SK-N-SH treated with all-trans-retinoic acid at 6 μM for 48 hours (cell line): Measurements from ENCODE around the gene RBM33.

Experiments
- ATAC-seq: fragments of 200-7000 bp; cut with Tn5 transposase; 3 replicates; pipeline ENCODE4 v1.9.1; 2020; ENCODE audit warnings: mild to moderate bottlenecking, moderate library complexity
- ARNTL ChIP-seq: fragments of 450-650 bp; formaldehyde crosslinking; IDR thresholded peaks from 2 replicates; pipeline ENCODE4 v1.5.0; 2020; ENCODE audit warnings: low read depth, mild to moderate bottlenecking, moderate library complexity, borderline replicate concordance
- BACH2 ChIP-seq: fragments of 250-450 bp; sonication (Bioruptor Pico); IDR thresholded peaks from 2 replicates; pipeline ENCODE4 v1.9.0; 2021; ENCODE audit warnings: mild to moderate bottlenecking, borderline replicate concordance
- CSDC2 ChIP-seq: fragments of 250-450 bp; sonication (Bioruptor Pico); IDR thresholded peaks from 2 replicates; pipeline ENCODE4 v1.5.0; 2020; ENCODE audit warnings: mild to moderate bottlenecking, moderate library complexity
- ESRRG ChIP-seq: fragments of 250-450 bp; sonication (Bioruptor Pico); IDR thresholded peaks from 2 replicates; pipeline ENCODE4 v1.6.1; 2021; ENCODE audit warnings: mild to moderate bottlenecking
- GLIS3 ChIP-seq: fragments of 250-450 bp; sonication (Bioruptor Pico); IDR thresholded peaks from 2 replicates; pipeline ENCODE4 v1.5.0; 2020; ENCODE audit warnings: mild to moderate bottlenecking, moderate library complexity
- ISL1 ChIP-seq: fragments of 250-450 bp; sonication (Bioruptor Pico); IDR thresholded peaks from 2 replicates; pipeline ENCODE4 v2.1.2; 2022; ENCODE audit warnings: mild to moderate bottlenecking, moderate library complexity
- OSR1 ChIP-seq: fragments of 250-450 bp; sonication (Bioruptor Pico); IDR thresholded peaks from 2 replicates; pipeline ENCODE4 v1.8.0; 2022; ENCODE audit warnings: moderate library complexity, mild to moderate bottlenecking, inconsistent platforms
- PPARA ChIP-seq: fragments of 250-450 bp; sonication (Bioruptor Pico); IDR thresholded peaks from 2 replicates; pipeline ENCODE4 v1.5.0; 2020; ENCODE audit warnings: mild to moderate bottlenecking, borderline replicate concordance
- RARB ChIP-seq: fragments of 250-450 bp; sonication (Bioruptor Pico); IDR thresholded peaks from 2 replicates; pipeline ENCODE4 v1.8.0; 2021; ENCODE audit warnings: mild to moderate bottlenecking, moderate library complexity
- SNAI2 ChIP-seq: fragments of 250-450 bp; sonication (Bioruptor Pico); IDR thresholded peaks from 2 replicates; pipeline ENCODE4 v1.5.0; 2020; ENCODE audit warnings: mild to moderate bottlenecking, moderate library complexity
- TOX ChIP-seq: fragments of 250-450 bp; sonication (Bioruptor Pico); IDR thresholded peaks from 2 replicates; pipeline ENCODE4 v1.8.0; 2021; ENCODE audit warnings: mild to moderate bottlenecking, moderate library complexity, borderline replicate concordance
- ZC3H10 ChIP-seq: fragments of 250-450 bp; sonication (Bioruptor Pico); IDR thresholded peaks from 2 replicates; pipeline ENCODE4 v1.5.1; 2021; ENCODE audit warnings: mild to moderate bottlenecking, moderate library complexity
- ZFP3 ChIP-seq: fragments of 250-450 bp; sonication (Bioruptor Pico); IDR thresholded peaks from 2 replicates; pipeline ENCODE4 v1.5.0; 2020; ENCODE audit warnings: mild to moderate bottlenecking, moderate library complexity
- ZFP30 ChIP-seq: fragments of 450-650 bp; formaldehyde crosslinking; IDR thresholded peaks from 2 replicates; pipeline ENCODE4 v1.5.0; 2022; ENCODE audit warnings: mild to moderate bottlenecking, moderate library complexity
- ZNF565 ChIP-seq: fragments of 450-650 bp; formaldehyde crosslinking; conservative IDR thresholded peaks from 2 replicates; pipeline ENCODE4 v1.5.0; 2020; ENCODE audit warnings: low read depth, mild to moderate bottlenecking, moderate library complexity
- ZNF70 ChIP-seq: fragments of 450-650 bp; formaldehyde crosslinking; IDR thresholded peaks from 2 replicates; pipeline ENCODE4 v1.5.0; 2020; ENCODE audit warnings: mild to moderate bottlenecking, moderate library complexity
- ZNF8 ChIP-seq: fragments of 450-650 bp; formaldehyde crosslinking; IDR thresholded peaks from 2 replicates; pipeline ENCODE4 v1.5.0; 2020; ENCODE audit warnings: mild to moderate bottlenecking, moderate library complexity
- TF ChIP-seq, protein P1 (sequence below): fragments of 250-450 bp; sonication (Bioruptor Pico); IDR thresholded peaks from 2 replicates; pipeline ENCODE4 v1.8.0; 2020; ENCODE audit warnings: mild to moderate bottlenecking, moderate library complexity, borderline replicate concordance
- TF ChIP-seq, protein P2 (sequence below): fragments of 250-450 bp; sonication (Bioruptor Pico); IDR thresholded peaks from 2 replicates; pipeline ENCODE4 v1.5.0; 2020; ENCODE audit warnings: mild to moderate bottlenecking, moderate library complexity
- TF ChIP-seq, protein P3 (sequence below): fragments of 250-450 bp; sonication (Bioruptor Pico); IDR thresholded peaks from 2 replicates; pipeline ENCODE4 v1.5.1; 2021; ENCODE audit warnings: mild to moderate bottlenecking, moderate library complexity
- TF ChIP-seq, protein P4 (sequence below): fragments of 250-450 bp; sonication (Bioruptor Pico); IDR thresholded peaks from 2 replicates; pipeline ENCODE4 v1.8.0; 2021; ENCODE audit warnings: low read depth, mild to moderate bottlenecking, moderate library complexity, borderline replicate concordance
- TF ChIP-seq, protein P5 (sequence below): fragments of 250-450 bp; sonication (Bioruptor Pico); IDR thresholded peaks from 2 replicates; pipeline ENCODE4 v1.5.1; 2020; ENCODE audit warnings: low read depth, mild to moderate bottlenecking, moderate library complexity

RBM33 gene

DNA sequence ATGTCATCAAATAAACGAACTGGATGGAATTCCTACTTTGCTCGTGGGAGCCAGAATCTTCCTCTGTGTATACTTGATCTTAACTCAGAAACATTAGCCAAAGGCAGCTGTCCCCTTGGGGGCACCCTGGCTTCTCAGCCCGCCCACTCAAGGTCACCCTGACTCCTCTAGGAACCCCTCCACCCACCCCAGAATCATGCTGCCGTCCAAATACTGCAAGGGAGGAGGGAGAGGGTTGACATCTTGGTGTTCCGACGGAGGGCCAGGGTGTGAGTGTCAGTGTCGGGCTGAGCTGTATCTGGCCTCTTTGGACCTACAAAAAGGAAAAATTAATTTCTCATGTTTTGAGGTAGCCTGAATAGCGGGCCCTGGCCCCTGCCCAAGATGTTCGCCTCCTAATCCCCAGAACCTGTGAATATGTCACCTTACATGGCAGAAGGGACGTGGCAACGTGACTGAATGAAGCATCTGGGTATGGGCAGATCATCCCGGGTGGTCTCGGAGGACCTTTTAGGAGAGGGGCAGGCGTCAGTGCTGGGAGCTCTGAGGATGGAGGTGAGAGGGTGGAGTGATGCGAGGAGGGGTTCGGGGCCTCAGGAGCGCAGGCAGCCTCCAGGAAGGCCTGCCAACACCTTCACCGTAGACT, 40.5 kb upstream of the RBM33 start:
- TF ChIP-seq ISL1 (CRISPR knock-in tag): no peak
- TF ChIP-seq CSDC2: no peak
- TF ChIP-seq ZFP30 (CRISPR knock-in tag): no peak
- TF ChIP-seq, protein P1, sequence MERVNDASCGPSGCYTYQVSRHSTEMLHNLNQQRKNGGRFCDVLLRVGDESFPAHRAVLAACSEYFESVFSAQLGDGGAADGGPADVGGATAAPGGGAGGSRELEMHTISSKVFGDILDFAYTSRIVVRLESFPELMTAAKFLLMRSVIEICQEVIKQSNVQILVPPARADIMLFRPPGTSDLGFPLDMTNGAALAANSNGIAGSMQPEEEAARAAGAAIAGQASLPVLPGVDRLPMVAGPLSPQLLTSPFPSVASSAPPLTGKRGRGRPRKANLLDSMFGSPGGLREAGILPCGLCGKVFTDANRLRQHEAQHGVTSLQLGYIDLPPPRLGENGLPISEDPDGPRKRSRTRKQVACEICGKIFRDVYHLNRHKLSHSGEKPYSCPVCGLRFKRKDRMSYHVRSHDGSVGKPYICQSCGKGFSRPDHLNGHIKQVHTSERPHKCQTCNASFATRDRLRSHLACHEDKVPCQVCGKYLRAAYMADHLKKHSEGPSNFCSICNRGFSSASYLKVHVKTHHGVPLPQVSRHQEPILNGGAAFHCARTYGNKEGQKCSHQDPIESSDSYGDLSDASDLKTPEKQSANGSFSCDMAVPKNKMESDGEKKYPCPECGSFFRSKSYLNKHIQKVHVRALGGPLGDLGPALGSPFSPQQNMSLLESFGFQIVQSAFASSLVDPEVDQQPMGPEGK (CRISPR knock-in tag): no peak
- TF ChIP-seq GLIS3 (CRISPR knock-in tag): no peak
- no peak for TF ChIP-seq TOX (CRISPR knock-in tag)
- no peak for TF ChIP-seq ZNF70 (CRISPR knock-in tag)
- no peak for TF ChIP-seq OSR1 (CRISPR knock-in tag)
- TF ChIP-seq, protein P2, sequence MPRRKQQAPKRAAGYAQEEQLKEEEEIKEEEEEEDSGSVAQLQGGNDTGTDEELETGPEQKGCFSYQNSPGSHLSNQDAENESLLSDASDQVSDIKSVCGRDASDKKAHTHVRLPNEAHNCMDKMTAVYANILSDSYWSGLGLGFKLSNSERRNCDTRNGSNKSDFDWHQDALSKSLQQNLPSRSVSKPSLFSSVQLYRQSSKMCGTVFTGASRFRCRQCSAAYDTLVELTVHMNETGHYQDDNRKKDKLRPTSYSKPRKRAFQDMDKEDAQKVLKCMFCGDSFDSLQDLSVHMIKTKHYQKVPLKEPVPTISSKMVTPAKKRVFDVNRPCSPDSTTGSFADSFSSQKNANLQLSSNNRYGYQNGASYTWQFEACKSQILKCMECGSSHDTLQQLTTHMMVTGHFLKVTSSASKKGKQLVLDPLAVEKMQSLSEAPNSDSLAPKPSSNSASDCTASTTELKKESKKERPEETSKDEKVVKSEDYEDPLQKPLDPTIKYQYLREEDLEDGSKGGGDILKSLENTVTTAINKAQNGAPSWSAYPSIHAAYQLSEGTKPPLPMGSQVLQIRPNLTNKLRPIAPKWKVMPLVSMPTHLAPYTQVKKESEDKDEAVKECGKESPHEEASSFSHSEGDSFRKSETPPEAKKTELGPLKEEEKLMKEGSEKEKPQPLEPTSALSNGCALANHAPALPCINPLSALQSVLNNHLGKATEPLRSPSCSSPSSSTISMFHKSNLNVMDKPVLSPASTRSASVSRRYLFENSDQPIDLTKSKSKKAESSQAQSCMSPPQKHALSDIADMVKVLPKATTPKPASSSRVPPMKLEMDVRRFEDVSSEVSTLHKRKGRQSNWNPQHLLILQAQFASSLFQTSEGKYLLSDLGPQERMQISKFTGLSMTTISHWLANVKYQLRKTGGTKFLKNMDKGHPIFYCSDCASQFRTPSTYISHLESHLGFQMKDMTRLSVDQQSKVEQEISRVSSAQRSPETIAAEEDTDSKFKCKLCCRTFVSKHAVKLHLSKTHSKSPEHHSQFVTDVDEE: no peak
- no peak for TF ChIP-seq PPARA (CRISPR knock-in tag)
- no peak for TF ChIP-seq RARB (CRISPR knock-in tag)
- TF ChIP-seq BACH2 (CRISPR knock-in tag): no peak
- no peak for TF ChIP-seq SNAI2
- TF ChIP-seq, protein P3, sequence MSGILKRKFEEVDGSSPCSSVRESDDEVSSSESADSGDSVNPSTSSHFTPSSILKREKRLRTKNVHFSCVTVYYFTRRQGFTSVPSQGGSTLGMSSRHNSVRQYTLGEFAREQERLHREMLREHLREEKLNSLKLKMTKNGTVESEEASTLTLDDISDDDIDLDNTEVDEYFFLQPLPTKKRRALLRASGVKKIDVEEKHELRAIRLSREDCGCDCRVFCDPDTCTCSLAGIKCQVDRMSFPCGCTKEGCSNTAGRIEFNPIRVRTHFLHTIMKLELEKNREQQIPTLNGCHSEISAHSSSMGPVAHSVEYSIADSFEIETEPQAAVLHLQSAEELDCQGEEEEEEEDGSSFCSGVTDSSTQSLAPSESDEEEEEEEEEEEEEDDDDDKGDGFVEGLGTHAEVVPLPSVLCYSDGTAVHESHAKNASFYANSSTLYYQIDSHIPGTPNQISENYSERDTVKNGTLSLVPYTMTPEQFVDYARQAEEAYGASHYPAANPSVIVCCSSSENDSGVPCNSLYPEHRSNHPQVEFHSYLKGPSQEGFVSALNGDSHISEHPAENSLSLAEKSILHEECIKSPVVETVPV (CRISPR knock-in tag): no peak
- TF ChIP-seq ESRRG (CRISPR knock-in tag): no peak
- TF ChIP-seq, protein P4, sequence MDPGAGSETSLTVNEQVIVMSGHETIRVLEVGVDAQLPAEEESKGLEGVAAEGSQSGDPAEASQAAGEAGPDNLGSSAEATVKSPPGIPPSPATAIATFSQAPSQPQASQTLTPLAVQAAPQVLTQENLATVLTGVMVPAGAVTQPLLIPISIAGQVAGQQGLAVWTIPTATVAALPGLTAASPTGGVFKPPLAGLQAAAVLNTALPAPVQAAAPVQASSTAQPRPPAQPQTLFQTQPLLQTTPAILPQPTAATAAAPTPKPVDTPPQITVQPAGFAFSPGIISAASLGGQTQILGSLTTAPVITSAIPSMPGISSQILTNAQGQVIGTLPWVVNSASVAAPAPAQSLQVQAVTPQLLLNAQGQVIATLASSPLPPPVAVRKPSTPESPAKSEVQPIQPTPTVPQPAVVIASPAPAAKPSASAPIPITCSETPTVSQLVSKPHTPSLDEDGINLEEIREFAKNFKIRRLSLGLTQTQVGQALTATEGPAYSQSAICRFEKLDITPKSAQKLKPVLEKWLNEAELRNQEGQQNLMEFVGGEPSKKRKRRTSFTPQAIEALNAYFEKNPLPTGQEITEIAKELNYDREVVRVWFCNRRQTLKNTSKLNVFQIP: no peak
- no peak for TF ChIP-seq ZNF565 (CRISPR knock-in tag)
- no peak for TF ChIP-seq ARNTL (CRISPR knock-in tag)
- TF ChIP-seq, all 23 proteins: peak for 0
- ATAC-seq: no peak

DNA sequence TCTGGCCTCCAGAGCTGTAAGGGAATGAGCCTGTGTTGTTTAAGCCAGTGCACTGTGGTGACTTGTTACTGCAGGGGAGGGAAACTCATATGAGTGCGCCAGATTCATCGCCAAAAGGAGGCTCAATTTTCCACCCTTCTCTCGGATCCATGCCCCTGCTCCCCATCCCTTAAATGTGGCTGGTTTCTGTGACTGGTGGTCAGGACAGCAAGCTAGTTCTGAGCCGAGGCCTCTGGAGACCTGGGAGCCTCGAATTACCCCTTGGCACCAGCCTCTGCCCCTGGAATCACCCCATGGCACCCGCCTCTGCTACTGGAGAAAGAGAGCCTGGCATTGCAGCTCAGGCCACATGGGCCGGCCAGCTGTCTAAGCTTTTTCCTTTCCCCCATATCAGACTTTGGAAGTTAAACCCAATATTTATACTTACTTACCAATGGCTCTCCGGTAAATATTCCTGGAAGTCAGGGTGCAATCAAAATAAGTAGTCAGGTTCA, 39.9 kb upstream of the RBM33 start:
- TF ChIP-seq ZC3H10 (CRISPR knock-in tag) (no peak), GLIS3 (CRISPR knock-in tag) (no peak), RARB (CRISPR knock-in tag) (no peak), SNAI2 (no peak), BACH2 (CRISPR knock-in tag) (no peak), CSDC2 (no peak), TOX (CRISPR knock-in tag) (no peak), ZFP30 (CRISPR knock-in tag) (no peak), ZFP3 (CRISPR knock-in tag) (no peak), ZNF8 (CRISPR knock-in tag) (no peak), ARNTL (CRISPR knock-in tag) (no peak), ZNF565 (CRISPR knock-in tag) (no peak), OSR1 (CRISPR knock-in tag) (no peak)
- TF ChIP-seq, protein P5, sequence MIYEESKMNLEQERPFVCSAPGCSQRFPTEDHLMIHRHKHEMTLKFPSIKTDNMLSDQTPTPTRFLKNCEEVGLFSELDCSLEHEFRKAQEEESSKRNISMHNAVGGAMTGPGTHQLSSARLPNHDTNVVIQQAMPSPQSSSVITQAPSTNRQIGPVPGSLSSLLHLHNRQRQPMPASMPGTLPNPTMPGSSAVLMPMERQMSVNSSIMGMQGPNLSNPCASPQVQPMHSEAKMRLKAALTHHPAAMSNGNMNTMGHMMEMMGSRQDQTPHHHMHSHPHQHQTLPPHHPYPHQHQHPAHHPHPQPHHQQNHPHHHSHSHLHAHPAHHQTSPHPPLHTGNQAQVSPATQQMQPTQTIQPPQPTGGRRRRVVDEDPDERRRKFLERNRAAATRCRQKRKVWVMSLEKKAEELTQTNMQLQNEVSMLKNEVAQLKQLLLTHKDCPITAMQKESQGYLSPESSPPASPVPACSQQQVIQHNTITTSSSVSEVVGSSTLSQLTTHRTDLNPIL (CRISPR knock-in tag): no peak
- TF ChIP-seq, protein P3 (CRISPR knock-in tag): no peak
- TF ChIP-seq, protein P2: no peak
- TF ChIP-seq, all 23 proteins: peak for 0
- ATAC-seq: no peak
